ENCODE data around the gene PRR18. TPM values are rescaled to one million over a fixed set of nuclear protein-coding genes. Genes with fewer than 3 reads are reported as not detected.

Gene PRR18
- total and polyA plus RNA-seq, 2 of the 8 experiments (the other 6 are each of a cell fraction or from before 2014, with no cell fraction given), result 0.08 to 0.19 TPM

GRCh38 chr6:166343150-166343487 lies 34.9 kb upstream of the PRR18 start:
- Histone ChIP-seq H2AFZ (ENCODE audit: low read length) (peak overlapping the region; percentile 87; the same call in 1 of the 2 replicates), H3K4me2 (ENCODE audit: insufficient read depth in 1 of 2, low read depth in 2 of 2, low read length in 2 of 2) (peak overlapping the region; percentile 82 to 89), H3K23ac (ENCODE audit: insufficient read length) (no peak overlapping the region), H2BK20ac (ENCODE audit: low read length) (no peak overlapping the region), H4K20me1 (replicated peaks in 1 of 2; ENCODE audit: control insufficient read depth in 1 of 2, insufficient read depth in 2 of 2, low read length in 2 of 2) (peaks cover 5 to 20% of the 10 kb centered on the region in 2 experiments), H3K4ac (replicated peaks; ENCODE audit: insufficient read length, low read depth, low read length) (peak overlapping the region; percentile 97), H3K56ac (replicated peaks; ENCODE audit: insufficient read length, low read depth, low read length) (no peak overlapping the region), H3K4me1 (replicated peaks in 1 of 4; ENCODE audit: control insufficient read depth in 3 of 4, insufficient read depth in 4 of 4, low read length in 3 of 4) (peaks cover 0 to 2% (median 0%) of the 10 kb centered on the region in 4 experiments; a peak in 2 of 7 replicates), H4K91ac (replicated peaks; ENCODE audit: insufficient read length, low read length) (peak overlapping the region; percentile 55), H4K5ac (ENCODE audit: insufficient read length, low read depth, low read length) (peak overlapping the region; percentile 18), H3K36me3 (ENCODE audit: control insufficient read depth in 2 of 4, insufficient read depth in 4 of 4, low read length in 3 of 4) (peaks cover 0 to 6% (median 0%) of the 10 kb centered on the region in 4 experiments; a peak in 3 of 8 replicates), H3K14ac (ENCODE audit: insufficient read length) (no peak overlapping the region), H2BK15ac (ENCODE audit: low read length) (no peak overlapping the region), H3K9ac (replicated peaks in 1 of 4; ENCODE audit: extremely low read depth in 1 of 4, low read depth in 3 of 4, low read length in 3 of 4) (peak overlapping the region in 2 of 4 experiments; percentile 78 to 88; a peak in 1 of 7 replicates), H3K9me3 (ENCODE audit: insufficient read depth in 2 of 2, low read depth in 1 of 2, low read length in 1 of 2) (no peaks in the 10 kb centered on the region), H2AK5ac (ENCODE audit: low read depth, low read length) (no peak overlapping the region), H3K23me2 (ENCODE audit: low read depth, low read length) (peaks cover 7% of the 10 kb centered on the region), H3K4me3 (ENCODE audit: extremely low read depth in 1 of 4, insufficient read depth in 2 of 4, low read depth in 3 of 4, low read length in 4 of 4) (peak overlapping the region; percentile 72 to 99 (median 93)), H3K27ac (ENCODE audit: low read depth, low read length) (no peak overlapping the region), H3K79me2 (ENCODE audit: control insufficient read depth in 1 of 2, insufficient read depth in 2 of 2, low read length in 2 of 2) (peaks cover 28 to 42% of the 10 kb centered on the region in 2 experiments), H2BK5ac (ENCODE audit: low read depth, low read length) (no peak overlapping the region), H3K18ac (ENCODE audit: extremely low read depth, low read length) (no peak overlapping the region), H2BK12ac (ENCODE audit: low read depth, low read length) (no peak overlapping the region), H2BK120ac (replicated peaks; ENCODE audit: low read depth, low read length) (no peak overlapping the region), H4K8ac (ENCODE audit: extremely low read depth, insufficient read depth, low read length) (no peak overlapping the region), H3K79me1 (ENCODE audit: low read depth, low read length) (peaks cover 20% of the 10 kb centered on the region), H3K27me3 (replicated peaks in 1 of 4; ENCODE audit: control insufficient read depth in 3 of 4, extremely low read depth in 1 of 4, insufficient read depth in 3 of 4, low read length in 3 of 4) (no peaks in the 10 kb centered on the region)
- CTCF ChIA-PET (ENCODE audit: partially characterized antibody), result interaction anchor here (1.1 to 1.6 kb wide), 2 partner anchors 12 to 38 kb away, joined by 4 to 5 read pairs; no protein-coding TSS in a partner anchor
- TF ChIP-seq SIRT6 (IDR thresholded peaks at IDR 0.05; ENCODE audit: low read length) (no peak), ATF3 (IDR thresholded peaks at IDR 0.05; ENCODE audit: insufficient read depth, low read depth, low read length) (no peak), SRF (IDR thresholded peaks at IDR 0.05; ENCODE audit: low read depth, low read length) (no peak), SAP30 (IDR thresholded peaks at IDR 0.05; ENCODE audit: insufficient read depth, insufficient replicate concordance, low read length) (no peak), CEBPB (IDR thresholded peaks at IDR 0.05; ENCODE audit: low read depth, low read length) (no peak), HDAC2 (IDR thresholded peaks at IDR 0.05; ENCODE audit: borderline replicate concordance in 1 of 2, low read depth in 2 of 2, low read length in 2 of 2) (no peak), JUN (IDR thresholded peaks at IDR 0.05; ENCODE audit: low read depth, low read length) (no peak)
- POLR2A ChIA-PET (ENCODE audit: partially characterized antibody), result interaction anchor here (0.7 to 2.0 kb wide), 4 partner anchors 9 to 40 kb away, joined by 3 to 6 read pairs (median 5); no protein-coding TSS in a partner anchor
- no peak for DNase-seq (ENCODE audit: low read depth in 1 of 2, low spot score in 2 of 2)
- FAIRE-seq, result no peak
- 77% methylated on average over 3 of the region's 3 CpGs; no CpG with 5 or more reads in 1 of the 2 experiments for WGBS, 2 experiments (ENCODE audit: extremely low coverage in 1 of 2, insufficient coverage in 1 of 2, insufficient read length in 1 of 2, insufficient replicate concordance in 2 of 2, low coverage in 1 of 2, low lambda C conversion rate in 2 of 2, missing lambda C conversion rate in 1 of 2)

All from H1 (cell line).